ENCODE results near the gene ADCY5.

GRCh38 chr3:123328851-123329635 is 119.8 kb downstream of the ADCY5 start:
- peak; percentile 56 to 90 (median 88) for TF ChIP-seq CTCF (IDR thresholded peaks at IDR 0.05)
- TF ChIP-seq POLR2A (IDR thresholded peaks at IDR 0.05), result no peak

Measured in Peyer's patch (tissue), 4 donors.